ENCODE measurements around the gene ADGB.

Gene ADGB

GRCh38 chr6:146635165-146635564 is 36.4 kb downstream of the ADGB start:
- DNase-seq: no peak

- no peak for DNase-seq
These were observed 37.7 kb downstream of the ADGB start for GRCh38 chr6:146636481-146636880.

GRCh38 chr6:146642921-146643320 is 44.1 kb downstream of the ADGB start:
- no peak for DNase-seq

GRCh38 chr6:146650799-146651481 is 52.2 kb downstream of the ADGB start:
- DNase-seq: no peak

- DNase-seq: no peak
These were observed 52.7 kb downstream of the ADGB start for GRCh38 chr6:146651482-146651863.

- no peak for DNase-seq
These were observed 58.7 kb downstream of the ADGB start for GRCh38 chr6:146657432-146657831.

- DNase-seq: no peak
These were observed 66.1 kb downstream of the ADGB start for GRCh38 chr6:146664871-146665360.

- DNase-seq: no peak
These were observed 68.1 kb downstream of the ADGB start for GRCh38 chr6:146666909-146667308.

- DNase-seq: no peak
These were observed 71.4 kb downstream of the ADGB start for GRCh38 chr6:146670161-146670560.

- DNase-seq: no peak
These were observed 74.3 kb downstream of the ADGB start for GRCh38 chr6:146673069-146673468.

GRCh38 chr6:146679386-146679785 is 80.6 kb downstream of the ADGB start:
- no peak for DNase-seq

- no peak for DNase-seq
These were observed 84.1 kb downstream of the ADGB start for GRCh38 chr6:146682919-146683318.

GRCh38 chr6:146689806-146690205 is 91.0 kb downstream of the ADGB start:
- DNase-seq: no peak

GRCh38 chr6:146693342-146693741 is 94.6 kb downstream of the ADGB start:
- no peak for DNase-seq

GRCh38 chr6:146697921-146698320 is 99.1 kb downstream of the ADGB start:
- DNase-seq: no peak

GRCh38 chr6:146700078-146700686 is 101.4 kb downstream of the ADGB start:
- peak; percentile 21 for DNase-seq

GRCh38 chr6:146701632-146702031 is 102.9 kb downstream of the ADGB start:
- DNase-seq: no peak

- DNase-seq: no peak
These were observed 110.4 kb downstream of the ADGB start for GRCh38 chr6:146709036-146709622.

- DNase-seq: no peak
These were observed 120.6 kb downstream of the ADGB start for GRCh38 chr6:146719387-146719786.

- DNase-seq: no peak
These were observed 140.9 kb downstream of the ADGB start for GRCh38 chr6:146739696-146740095.

- no peak for DNase-seq
These were observed 142.8 kb downstream of the ADGB start for GRCh38 chr6:146741609-146742008.

GRCh38 chr6:146753306-146753705 is 154.5 kb downstream of the ADGB start:
- DNase-seq: no peak

- no peak for DNase-seq
These were observed 168.9 kb downstream of the ADGB start for GRCh38 chr6:146767632-146768031.

GRCh38 chr6:146768722-146769121 is 169.9 kb downstream of the ADGB start:
- DNase-seq: no peak

Data from activated naive CD4-positive, alpha-beta T cell treated with anti-CD3 and anti-CD28 coated beads, Interleukin-2, amount 50 U/mL, for 16 hours (primary cell).